Skeletal muscle satellite cell (primary cell): ENCODE results near the gene LRFN2.

ENCODE experiments used
- H3K27me3 ChIP-seq: 2 replicates; pipeline ENCODE4 v1.7.0; 2013; ENCODE audit warnings: low read length; ENCODE audit not compliant: control insufficient read depth, insufficient read depth
- H3K36me3 ChIP-seq: 2 replicates; pipeline ENCODE4 v1.7.0; 2013; ENCODE audit warnings: mild to moderate bottlenecking, control low read depth, low read length; ENCODE audit not compliant: insufficient read depth
- H3K4me1 ChIP-seq: 2 replicates; pipeline ENCODE4 v1.7.0; 2013; ENCODE audit warnings: low read length; ENCODE audit not compliant: control insufficient read depth, insufficient read depth
- H3K4me2 ChIP-seq: 2 replicates; pipeline ENCODE4 v1.7.0; 2013; ENCODE audit warnings: mild to moderate bottlenecking, low read length
- H3K4me3 ChIP-seq: 2 replicates; pipeline ENCODE4 v1.7.0; 2013; ENCODE audit warnings: low read length
- H3K9ac ChIP-seq: 2 replicates; pipeline ENCODE4 v1.7.0; 2013; ENCODE audit warnings: mild to moderate bottlenecking, low read depth, low read length, moderate library complexity
- H3K9me3 ChIP-seq: replicated peaks from 2 replicates; pipeline ENCODE4 v1.7.0; 2013; ENCODE audit warnings: mild to moderate bottlenecking, control low read depth, low read length

The LRFN2 gene

DNA sequence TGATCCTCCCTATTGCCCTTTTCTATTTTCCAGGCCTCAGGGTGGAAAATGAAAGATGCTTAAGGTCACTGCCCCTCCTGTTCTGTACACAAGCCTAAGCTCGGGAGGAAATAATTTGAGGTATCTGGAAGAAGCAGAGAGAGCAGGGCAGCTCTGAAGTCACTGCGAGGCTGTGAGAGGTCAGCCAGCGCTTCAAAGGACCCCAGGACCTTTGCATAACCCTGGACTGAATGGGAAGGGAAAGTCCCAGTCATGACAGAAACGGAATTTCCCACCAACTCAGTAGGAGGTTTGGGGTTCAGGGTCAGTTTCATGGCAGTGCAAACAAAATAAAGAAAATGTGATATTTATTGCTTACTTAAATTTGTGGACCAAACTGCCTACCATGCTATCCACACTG lies 58.1 kb downstream of the LRFN2 start:
- Histone ChIP-seq H3K36me3 (no peaks in the 10 kb centered on the region), H3K4me1 (no peaks in the 10 kb centered on the region), H3K4me2 (no peak overlapping the region), H3K9ac (no peak overlapping the region), H3K9me3 (no peaks in the 10 kb centered on the region), H3K27me3 (no peaks in the 10 kb centered on the region), H3K4me3 (no peak overlapping the region)

- H3K27me3 ChIP-seq = no peaks in the 10 kb centered on the region
- no peaks in the 10 kb centered on the region for H3K9me3 ChIP-seq
- no peaks in the 10 kb centered on the region for H3K4me1 ChIP-seq
- H3K4me2 ChIP-seq = no peak overlapping the region
- no peak overlapping the region for H3K9ac ChIP-seq
- H3K4me3 ChIP-seq = no peak overlapping the region
- H3K36me3 ChIP-seq = no peaks in the 10 kb centered on the region
These were observed 59.1 kb downstream of the LRFN2 start for GRCh38 chr6:40528051-40528450.

- no peaks in the 10 kb centered on the region for H3K36me3 ChIP-seq
- H3K9me3 ChIP-seq = no peaks in the 10 kb centered on the region
- H3K27me3 ChIP-seq = no peaks in the 10 kb centered on the region
- H3K9ac ChIP-seq = no peak overlapping the region
- H3K4me3 ChIP-seq = no peak overlapping the region
- no peak overlapping the region for H3K4me2 ChIP-seq
- no peaks in the 10 kb centered on the region for H3K4me1 ChIP-seq
These were observed 61.1 kb downstream of the LRFN2 start for GRCh38 chr6:40526036-40526435.

GRCh38 chr6:40524797-40525585 lies 62.2 kb downstream of the LRFN2 start:
- no peak overlapping the region for H3K9ac ChIP-seq
- H3K4me2 ChIP-seq = no peak overlapping the region
- H3K9me3 ChIP-seq = no peaks in the 10 kb centered on the region
- no peaks in the 10 kb centered on the region for H3K4me1 ChIP-seq
- H3K36me3 ChIP-seq = no peaks in the 10 kb centered on the region
- no peaks in the 10 kb centered on the region for H3K27me3 ChIP-seq
- H3K4me3 ChIP-seq = no peak overlapping the region

DNA sequence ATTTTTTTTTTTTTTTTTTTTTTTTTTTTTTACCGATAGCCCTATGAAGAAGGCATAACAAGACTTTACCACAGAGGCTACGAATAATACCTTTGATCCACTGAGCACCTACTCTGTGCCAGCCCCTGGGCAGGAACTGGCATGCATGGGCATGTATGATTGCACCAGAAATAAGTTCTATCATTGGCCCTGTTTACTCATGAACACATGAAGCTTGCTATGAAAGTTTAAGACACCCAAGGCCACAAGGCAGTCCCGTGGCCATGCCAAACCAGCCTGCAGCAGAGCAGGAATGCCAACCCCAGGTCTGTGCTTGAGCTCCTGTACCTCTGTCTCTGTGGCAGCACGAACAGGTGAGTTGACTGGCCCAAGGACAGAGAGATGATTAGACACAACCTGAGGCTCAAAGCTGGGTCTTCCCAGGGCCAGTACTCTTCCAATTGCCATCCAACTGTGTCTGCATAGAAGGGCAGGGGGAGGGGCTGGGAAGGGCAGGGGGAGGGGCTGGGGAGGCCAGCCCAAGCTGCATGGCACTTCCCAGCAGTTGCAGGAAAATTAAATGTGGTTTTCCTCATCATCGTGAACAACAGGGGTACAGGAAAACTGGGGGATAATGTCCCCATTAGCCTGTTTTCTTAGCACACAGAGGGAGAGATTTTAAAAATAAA lies 63.5 kb downstream of the LRFN2 start:
- Histone ChIP-seq H3K9me3 (no peaks in the 10 kb centered on the region), H3K4me3 (no peak overlapping the region), H3K4me1 (no peaks in the 10 kb centered on the region), H3K36me3 (no peaks in the 10 kb centered on the region), H3K9ac (no peak overlapping the region), H3K27me3 (no peaks in the 10 kb centered on the region), H3K4me2 (no peak overlapping the region)

DNA sequence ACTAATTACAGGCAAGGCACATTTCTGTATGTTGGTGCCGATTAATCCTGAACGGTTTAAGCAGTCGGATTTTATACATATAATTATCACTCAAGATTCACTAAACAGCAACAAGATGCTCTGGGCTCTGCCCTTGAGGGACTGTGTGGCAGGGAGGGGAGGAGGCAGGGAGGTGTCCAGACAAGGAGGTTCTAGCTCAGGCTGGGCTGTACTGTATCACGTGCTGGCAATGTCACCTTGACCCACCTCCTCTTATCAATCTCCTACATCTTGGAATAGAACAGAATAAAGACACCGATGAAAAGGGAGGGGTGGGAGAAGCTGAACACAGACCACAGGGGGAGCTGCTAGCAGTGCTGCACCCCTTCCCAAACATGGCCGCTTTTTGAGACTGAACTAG lies 65.7 kb downstream of the LRFN2 start:
- no peaks in the 10 kb centered on the region for H3K36me3 ChIP-seq
- no peak overlapping the region for H3K9ac ChIP-seq
- H3K27me3 ChIP-seq = no peaks in the 10 kb centered on the region
- no peaks in the 10 kb centered on the region for H3K4me1 ChIP-seq
- H3K4me2 ChIP-seq = no peak overlapping the region
- no peaks in the 10 kb centered on the region for H3K9me3 ChIP-seq
- H3K4me3 ChIP-seq = no peak overlapping the region

DNA sequence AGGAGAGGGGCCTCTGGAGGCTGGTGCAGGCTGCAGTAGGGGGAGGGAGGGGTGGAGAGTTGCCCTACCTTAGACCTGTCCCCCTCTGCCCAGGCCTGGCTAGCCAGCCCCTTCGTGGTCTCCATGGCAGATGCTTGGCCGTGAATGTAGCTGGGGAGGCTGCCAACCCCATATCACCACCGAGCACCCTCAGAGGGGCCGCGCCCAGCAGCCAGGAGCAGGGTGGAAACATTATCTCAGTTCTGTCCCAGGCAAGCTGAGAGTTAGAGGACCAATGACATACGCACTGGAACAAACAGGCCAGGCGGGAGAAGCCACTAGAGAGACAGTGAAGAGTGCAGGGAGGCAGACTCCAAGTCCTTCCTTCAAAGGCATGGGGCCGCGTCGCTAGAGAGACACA lies 66.5 kb downstream of the LRFN2 start:
- Histone ChIP-seq H3K4me1 (no peaks in the 10 kb centered on the region), H3K9ac (no peak overlapping the region), H3K4me2 (no peak overlapping the region), H3K36me3 (no peaks in the 10 kb centered on the region), H3K27me3 (no peaks in the 10 kb centered on the region), H3K9me3 (no peaks in the 10 kb centered on the region), H3K4me3 (no peak overlapping the region)

- Histone ChIP-seq H3K4me2 (no peak overlapping the region), H3K27me3 (no peaks in the 10 kb centered on the region), H3K4me3 (no peak overlapping the region), H3K9ac (no peak overlapping the region), H3K9me3 (no peaks in the 10 kb centered on the region), H3K4me1 (no peaks in the 10 kb centered on the region), H3K36me3 (no peaks in the 10 kb centered on the region)
These were observed 67.1 kb downstream of the LRFN2 start for GRCh38 chr6:40520084-40520483.

DNA sequence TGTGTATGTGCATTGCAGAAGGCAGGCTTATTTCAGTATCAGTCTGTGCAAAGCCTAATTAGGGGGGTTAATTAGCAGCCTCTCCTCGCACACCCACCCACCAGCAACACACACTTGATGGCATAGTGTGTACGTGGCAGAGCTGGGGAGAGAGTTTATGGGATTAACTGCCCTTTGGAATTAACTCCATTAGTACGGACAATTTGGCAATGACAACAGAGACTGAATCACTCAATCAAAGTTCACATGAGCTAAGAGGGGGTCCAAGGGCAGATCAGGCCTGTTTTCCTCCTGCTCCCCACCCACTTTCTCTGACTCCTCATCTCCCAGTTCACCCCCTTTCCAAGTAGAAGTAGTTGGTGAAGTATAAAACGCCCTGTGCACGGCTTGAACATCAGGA lies 69.5 kb downstream of the LRFN2 start:
- Histone ChIP-seq H3K4me1 (no peaks in the 10 kb centered on the region), H3K36me3 (no peaks in the 10 kb centered on the region), H3K27me3 (no peaks in the 10 kb centered on the region), H3K9me3 (no peaks in the 10 kb centered on the region), H3K4me2 (no peak overlapping the region), H3K4me3 (no peak overlapping the region), H3K9ac (no peak overlapping the region)

- H3K4me3 ChIP-seq = no peak overlapping the region
- H3K4me1 ChIP-seq = no peaks in the 10 kb centered on the region
- H3K36me3 ChIP-seq = no peaks in the 10 kb centered on the region
- no peaks in the 10 kb centered on the region for H3K27me3 ChIP-seq
- H3K9me3 ChIP-seq = no peaks in the 10 kb centered on the region
- H3K9ac ChIP-seq = no peak overlapping the region
- no peak overlapping the region for H3K4me2 ChIP-seq
These were observed 70.7 kb downstream of the LRFN2 start for GRCh38 chr6:40516429-40516828.

DNA sequence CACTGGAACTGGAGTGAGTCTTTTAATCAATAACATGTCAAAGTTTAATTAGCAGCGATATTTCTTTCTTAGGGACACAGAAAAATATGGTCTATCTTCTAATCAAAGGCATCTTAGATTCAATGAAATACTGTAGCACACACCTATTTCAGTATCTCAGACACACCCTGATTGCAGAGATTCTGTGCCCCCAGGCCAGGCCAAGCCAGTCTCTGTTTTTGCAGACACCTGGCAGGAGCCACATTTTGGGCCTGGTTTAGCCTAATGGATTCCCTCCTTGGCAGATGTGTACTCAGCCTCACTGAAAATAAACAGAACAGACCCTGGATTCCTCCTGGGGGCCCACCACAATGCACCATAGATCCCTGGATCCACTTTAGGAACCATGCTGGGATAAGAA lies 74.8 kb downstream of the LRFN2 start:
- no peak overlapping the region for H3K4me3 ChIP-seq
- H3K9ac ChIP-seq = no peak overlapping the region
- no peaks in the 10 kb centered on the region for H3K9me3 ChIP-seq
- H3K4me2 ChIP-seq = no peak overlapping the region
- H3K36me3 ChIP-seq = no peaks in the 10 kb centered on the region
- H3K27me3 ChIP-seq = no peaks in the 10 kb centered on the region
- H3K4me1 ChIP-seq = no peaks in the 10 kb centered on the region

GRCh38 chr6:40511884-40512283 lies 75.3 kb downstream of the LRFN2 start:
- Histone ChIP-seq H3K4me2 (no peak overlapping the region), H3K4me3 (no peak overlapping the region), H3K9ac (no peak overlapping the region), H3K4me1 (no peaks in the 10 kb centered on the region), H3K36me3 (no peaks in the 10 kb centered on the region), H3K27me3 (no peaks in the 10 kb centered on the region), H3K9me3 (no peaks in the 10 kb centered on the region)
